ENCODE results near the gene RORB. TPM values are rescaled to one million over a fixed set of nuclear protein-coding genes. Genes with fewer than 3 reads are reported as not detected.

The RORB gene
- total RNA-seq, 2 experiments from 2014 or later: 0.02 TPM; not detected in 1

GRCh38 chr9:74742191-74742790 lies 245.2 kb downstream of the RORB start:
- H3K4me3 Mint-ChIP-seq: no peak overlapping the region
- H3K4me1 Mint-ChIP-seq (ENCODE audit: low read depth): peaks cover 3% of the 10 kb centered on the region
- no peak overlapping the region for H3K27ac Mint-ChIP-seq
- intact Hi-C loops (cut with micrococcal nuclease): loop anchor here (1.0 to 10.0 kb wide), 4 partner anchors 90 to 1542 kb away; partner anchors contain the start of gene RORB
- CTCF ChIA-PET: interaction anchor here (0.7 to 2.0 kb wide), 5 partner anchors 13 to 854 kb away, joined by 3 to 5 read pairs (median 3); no protein-coding TSS in a partner anchor
- H3K27me3 Mint-ChIP-seq (ENCODE audit: low read depth): peaks cover 34% of the 10 kb centered on the region
- DNase-seq: no peak
- H3K9me3 Mint-ChIP-seq: no peaks in the 10 kb centered on the region
- no peaks in the 10 kb centered on the region for H3K36me3 Mint-ChIP-seq (ENCODE audit: low read depth)
